ENCODE measurements around the gene EXOC3.
"Not testable (repeated sequence)": the region's sequence is repeated elsewhere in the genome, so short reads cannot be mapped to it uniquely, and the experiment has no call there.

The EXOC3 gene

GRCh38 chr5:407051-407450 lies 35.9 kb upstream of the EXOC3 start:
- no peak for DNase-seq (ENCODE audit: low spot score)

- no peak for DNase-seq (ENCODE audit: low spot score)
Measured at GRCh38 chr5:407801-408268, 35.1 kb upstream of the EXOC3 start.

- DNase-seq (ENCODE audit: low spot score), result no peak
Measured at GRCh38 chr5:410911-411517, 32.0 kb upstream of the EXOC3 start.

- DNase-seq (ENCODE audit: low spot score), result no peak
Measured at GRCh38 chr5:411728-412127, 31.2 kb upstream of the EXOC3 start.

GRCh38 chr5:414991-415927 lies 27.7 kb upstream of the EXOC3 start:
- DNase-seq (ENCODE audit: low spot score), result not testable (repeated sequence)

- DNase-seq (ENCODE audit: low spot score), result no peak
Measured at GRCh38 chr5:415928-416635, 26.9 kb upstream of the EXOC3 start.

- no peak for DNase-seq (ENCODE audit: low spot score)
Measured at GRCh38 chr5:416636-416960, 26.4 kb upstream of the EXOC3 start.

- no peak for DNase-seq (ENCODE audit: low spot score)
Measured at GRCh38 chr5:417301-418161, 25.4 kb upstream of the EXOC3 start.

GRCh38 chr5:418162-419121 lies 24.5 kb upstream of the EXOC3 start:
- no peak for DNase-seq (ENCODE audit: low spot score)

- DNase-seq (ENCODE audit: low spot score), result no peak
Measured at GRCh38 chr5:419970-420369, 23.0 kb upstream of the EXOC3 start.

- DNase-seq (ENCODE audit: low spot score), result no peak
Measured at GRCh38 chr5:420632-421286, 22.2 kb upstream of the EXOC3 start.

GRCh38 chr5:421287-421880 lies 21.6 kb upstream of the EXOC3 start:
- DNase-seq (ENCODE audit: low spot score), result no peak

GRCh38 chr5:421901-422300 lies 21.1 kb upstream of the EXOC3 start:
- no peak for DNase-seq (ENCODE audit: low spot score)

- no peak for DNase-seq (ENCODE audit: low spot score)
Measured at GRCh38 chr5:422323-423232, 20.4 kb upstream of the EXOC3 start.

- no peak for DNase-seq (ENCODE audit: low spot score)
Measured at GRCh38 chr5:423233-423565, 19.8 kb upstream of the EXOC3 start.

GRCh38 chr5:423626-424261 lies 19.2 kb upstream of the EXOC3 start:
- no peak for DNase-seq (ENCODE audit: low spot score)

- no peak for DNase-seq (ENCODE audit: low spot score)
Measured at GRCh38 chr5:424301-425110, 18.5 kb upstream of the EXOC3 start.

- DNase-seq (ENCODE audit: low spot score), result no peak
Measured at GRCh38 chr5:425714-426113, 17.3 kb upstream of the EXOC3 start.
